Measurements from ENCODE around the gene ZNF738. TPM values are rescaled to one million over a fixed set of nuclear protein-coding genes. Genes with fewer than 3 reads are reported as not detected.

ZNF738 gene
- total and polyA plus RNA-seq, 2 donors (not counting 1 experiment from before 2014, with no cell fraction given): 7.0 to 27.1 TPM

DNA sequence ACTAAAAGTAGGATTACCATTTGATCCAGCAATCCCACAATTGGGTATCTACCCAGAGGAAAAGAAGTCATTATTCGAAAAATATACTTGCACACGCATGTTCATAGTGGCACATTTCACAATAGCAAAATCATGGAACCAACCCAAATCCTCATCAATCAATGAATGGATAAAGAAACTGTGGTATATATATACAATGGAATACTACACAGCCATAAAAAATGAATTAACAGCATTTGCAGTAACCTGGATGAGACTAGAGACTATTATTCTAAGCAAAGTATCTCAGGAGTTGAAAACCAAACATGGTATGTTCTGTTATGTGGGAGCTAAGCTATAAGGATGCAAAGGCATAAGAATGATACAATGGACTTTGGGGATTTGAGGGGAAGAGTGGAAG is 32.6 kb upstream of the ZNF738 start:
- CTCF ChIA-PET: no interaction called here
- Mint-ChIP-seq H3K4me3 (peak overlapping the region; percentile 2), H3K27ac (no peak overlapping the region), H3K9me3 (ENCODE audit: insufficient read depth) (peaks cover 3% of the 10 kb centered on the region), H3K4me1 (peaks cover 57% of the 10 kb centered on the region), H3K27me3 (no peaks in the 10 kb centered on the region)
- Histone ChIP-seq H3K9me3 (ENCODE audit: control extremely low read depth in 1 of 3, control insufficient read depth in 2 of 3, insufficient read depth in 1 of 3, low read length in 2 of 3) (peaks cover 0 to 10% (median 5%) of the 10 kb centered on the region in 3 donors), H3K4me2 (replicated peaks; ENCODE audit: low read depth, low read length, poor library complexity, severe bottlenecking) (no peak overlapping the region), H3K79me2 (ENCODE audit: control insufficient read depth, insufficient read depth, low read length) (peaks cover 87% of the 10 kb centered on the region), H3K9ac (ENCODE audit: low read length) (no peak overlapping the region), H3K27me3 (replicated peaks in 1 of 4; ENCODE audit: control extremely low read depth in 1 of 4, control insufficient read depth in 3 of 4, insufficient read depth in 4 of 4, low read length in 3 of 4) (no peaks in the 10 kb centered on the region), H3K36me3 (replicated peaks in 1 of 2; ENCODE audit: control extremely low read depth in 1 of 2, control insufficient read depth in 1 of 2, extremely low read depth in 1 of 2, insufficient read depth in 2 of 2, low read length in 1 of 2) (peaks cover 0 to 11% of the 10 kb centered on the region in 2 experiments), H2AFZ (ENCODE audit: insufficient read depth, low read depth, low read length, poor library complexity, severe bottlenecking) (no peak overlapping the region), H3K4me1 (ENCODE audit: control insufficient read depth in 2 of 2, insufficient read depth in 2 of 2, low read length in 2 of 2) (peaks cover 9 to 16% of the 10 kb centered on the region in 2 donors), H3K4me3 (ENCODE audit: control extremely low read depth in 1 of 5, extremely low read depth in 1 of 5, insufficient read depth in 1 of 5, low read depth in 2 of 5, low read length in 4 of 5) (no peak overlapping the region), H3K27ac (ENCODE audit: low read length in 2 of 2) (no peak overlapping the region), H4K20me1 (ENCODE audit: control insufficient read depth, insufficient read depth, low read length, poor library complexity, severe bottlenecking) (peaks cover 15% of the 10 kb centered on the region)
- TF ChIP-seq EZH2 (IDR thresholded peaks at IDR 0.05; ENCODE audit: borderline replicate concordance, insufficient read depth, low read depth, low read length, poor library complexity, severe bottlenecking): no peak
- TF ChIP-seq, protein P1, sequence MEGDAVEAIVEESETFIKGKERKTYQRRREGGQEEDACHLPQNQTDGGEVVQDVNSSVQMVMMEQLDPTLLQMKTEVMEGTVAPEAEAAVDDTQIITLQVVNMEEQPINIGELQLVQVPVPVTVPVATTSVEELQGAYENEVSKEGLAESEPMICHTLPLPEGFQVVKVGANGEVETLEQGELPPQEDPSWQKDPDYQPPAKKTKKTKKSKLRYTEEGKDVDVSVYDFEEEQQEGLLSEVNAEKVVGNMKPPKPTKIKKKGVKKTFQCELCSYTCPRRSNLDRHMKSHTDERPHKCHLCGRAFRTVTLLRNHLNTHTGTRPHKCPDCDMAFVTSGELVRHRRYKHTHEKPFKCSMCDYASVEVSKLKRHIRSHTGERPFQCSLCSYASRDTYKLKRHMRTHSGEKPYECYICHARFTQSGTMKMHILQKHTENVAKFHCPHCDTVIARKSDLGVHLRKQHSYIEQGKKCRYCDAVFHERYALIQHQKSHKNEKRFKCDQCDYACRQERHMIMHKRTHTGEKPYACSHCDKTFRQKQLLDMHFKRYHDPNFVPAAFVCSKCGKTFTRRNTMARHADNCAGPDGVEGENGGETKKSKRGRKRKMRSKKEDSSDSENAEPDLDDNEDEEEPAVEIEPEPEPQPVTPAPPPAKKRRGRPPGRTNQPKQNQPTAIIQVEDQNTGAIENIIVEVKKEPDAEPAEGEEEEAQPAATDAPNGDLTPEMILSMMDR (IDR thresholded peaks at IDR 0.05): no peak
- intact Hi-C loops (cut with micrococcal nuclease): loop anchor here (5.0 kb wide), 3 partner anchors 184 to 1289 kb away; partner anchors contain the start of genes ZNF431, ZNF682 and ZNF737
- WGBS (ENCODE audit: insufficient coverage): no CpG with 5 or more reads among the region's 2 CpGs
- no peak for ATAC-seq (ENCODE audit: low read depth)
- no peak for DNase-seq
- POLR2A ChIA-PET: no interaction called here

DNA sequence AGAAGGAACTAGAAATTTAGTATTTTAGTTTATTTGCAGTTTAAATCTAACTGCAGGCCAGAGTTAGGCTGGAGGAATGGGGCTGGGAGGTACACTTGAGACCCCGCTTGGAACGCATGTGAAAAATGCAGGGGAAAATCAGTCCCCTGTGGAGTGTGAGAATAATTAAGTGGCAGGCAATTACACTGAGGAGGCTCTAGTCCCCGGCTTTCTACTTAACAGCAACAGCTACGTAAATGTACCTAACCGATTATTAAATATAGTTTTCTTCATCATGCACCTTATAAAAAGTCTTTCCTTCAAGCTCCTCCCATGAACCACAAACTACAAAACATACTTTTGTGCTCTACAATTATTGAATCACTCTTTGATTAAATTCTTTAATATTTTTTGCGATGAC is 30.4 kb upstream of the ZNF738 start:
- 0% methylated on average over 3 of the region's 6 CpGs for WGBS (ENCODE audit: insufficient coverage)
- ChIA-PET POLR2A (interaction anchor here (0.6 to 2.6 kb wide), 12 partner anchors 16 to 1945 kb away, joined by 3 to 10 read pairs (median 4); partner anchors contain the start of genes ZNF100, ZNF429, ZNF431 and ZNF626), CTCF (interaction anchor here (0.6 to 1.3 kb wide), 3 partner anchors 28 to 63 kb away, joined by 3 to 7 read pairs (median 3); partner anchors contain the start of gene ZNF738)
- H3K27me3 ChIP-seq (replicated peaks in 1 of 4; ENCODE audit: control extremely low read depth in 1 of 4, control insufficient read depth in 3 of 4, insufficient read depth in 4 of 4, low read length in 3 of 4): no peaks in the 10 kb centered on the region
- H3K9ac ChIP-seq (ENCODE audit: low read length): peak overlapping the region; percentile 99
- Mint-ChIP-seq H3K27ac (peak overlapping the region; percentile 99), H3K4me3 (peak overlapping the region; percentile 99), H3K9me3 (ENCODE audit: insufficient read depth) (peaks cover 3% of the 10 kb centered on the region), H3K27me3 (no peaks in the 10 kb centered on the region), H3K4me1 (peaks cover 41% of the 10 kb centered on the region)
- intact Hi-C loops (cut with micrococcal nuclease): loop anchor here (5.0 kb wide), 3 partner anchors 186 to 1291 kb away; partner anchors contain the start of genes ZNF431, ZNF682 and ZNF737
- DNase-seq (no peak), ATAC-seq (ENCODE audit: low read depth) (no peak)
- peak overlapping the region; percentile 92 for H2AFZ ChIP-seq (ENCODE audit: insufficient read depth, low read depth, low read length, poor library complexity, severe bottlenecking)
- peak overlapping the region; percentile 85 to 100 (median 96) for H3K4me3 ChIP-seq (ENCODE audit: control extremely low read depth in 1 of 5, extremely low read depth in 1 of 5, insufficient read depth in 1 of 5, low read depth in 2 of 5, low read length in 4 of 5)
- peaks cover 0 to 9% of the 10 kb centered on the region in 2 experiments for H3K36me3 ChIP-seq (replicated peaks in 1 of 2; ENCODE audit: control extremely low read depth in 1 of 2, control insufficient read depth in 1 of 2, extremely low read depth in 1 of 2, insufficient read depth in 2 of 2, low read length in 1 of 2)
- H3K9me3 ChIP-seq (ENCODE audit: control extremely low read depth in 1 of 3, control insufficient read depth in 2 of 3, insufficient read depth in 1 of 3, low read length in 2 of 3): peaks cover 0 to 18% (median 4%) of the 10 kb centered on the region in 3 donors
- peak overlapping the region; percentile 76 for H3K4me2 ChIP-seq (replicated peaks; ENCODE audit: low read depth, low read length, poor library complexity, severe bottlenecking)
- H3K27ac ChIP-seq (ENCODE audit: low read length in 2 of 2): peak overlapping the region; percentile 97 to 99
- peaks cover 9 to 16% of the 10 kb centered on the region in 2 donors for H3K4me1 ChIP-seq (ENCODE audit: control insufficient read depth in 2 of 2, insufficient read depth in 2 of 2, low read length in 2 of 2)
- peaks cover 65% of the 10 kb centered on the region for H3K79me2 ChIP-seq (ENCODE audit: control insufficient read depth, insufficient read depth, low read length)
- TF ChIP-seq EZH2 (IDR thresholded peaks at IDR 0.05; ENCODE audit: borderline replicate concordance, insufficient read depth, low read depth, low read length, poor library complexity, severe bottlenecking): no peak
- TF ChIP-seq, protein P1 (IDR thresholded peaks at IDR 0.05): no peak
- no peaks in the 10 kb centered on the region for H4K20me1 ChIP-seq (ENCODE audit: control insufficient read depth, insufficient read depth, low read length, poor library complexity, severe bottlenecking)

Measured in B cell (primary cell).